Measurements from ENCODE around the gene DLG2. TPM values are rescaled to one million over a fixed set of nuclear protein-coding genes. Genes with fewer than 3 reads are reported as not detected.

Gene DLG2
- total and polyA plus RNA-seq, 2 of the 8 experiments (the other 6 are each of a cell fraction or from before 2014, with no cell fraction given): 1.7 to 14.3 TPM

DNA sequence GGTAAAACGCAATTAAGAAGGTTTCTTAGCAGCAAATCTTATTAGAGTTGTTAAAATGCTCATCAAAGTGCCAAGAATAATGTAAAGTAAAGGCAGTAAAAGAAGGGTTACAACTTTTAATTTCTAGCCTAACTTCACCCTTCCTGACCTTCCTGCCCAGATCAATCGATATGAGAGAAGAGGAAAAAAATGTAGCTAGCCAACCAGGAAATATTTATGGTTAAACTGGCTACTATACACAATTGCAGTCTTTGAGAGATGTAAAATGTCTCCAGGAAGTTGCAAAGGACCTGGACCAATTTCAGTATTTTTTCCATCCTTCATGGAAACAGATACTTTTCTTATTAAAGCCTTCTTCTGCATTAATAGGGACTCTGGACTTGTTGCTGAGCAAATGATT, 2199.2 kb downstream of the DLG2 start (continued):
- no peak for TF ChIP-seq JUN (IDR thresholded peaks at IDR 0.05; ENCODE audit: low read depth, low read length)
- no peak for TF ChIP-seq GTF2F1 (IDR thresholded peaks at IDR 0.05; ENCODE audit: borderline replicate concordance, low read depth, low read length)
- no peak for TF ChIP-seq SUZ12 (IDR thresholded peaks at IDR 0.05; ENCODE audit: low read length)
- TF ChIP-seq HDAC6 (IDR thresholded peaks at IDR 0.05; ENCODE audit: low read depth, low read length): no peak
- TF ChIP-seq, protein P1, sequence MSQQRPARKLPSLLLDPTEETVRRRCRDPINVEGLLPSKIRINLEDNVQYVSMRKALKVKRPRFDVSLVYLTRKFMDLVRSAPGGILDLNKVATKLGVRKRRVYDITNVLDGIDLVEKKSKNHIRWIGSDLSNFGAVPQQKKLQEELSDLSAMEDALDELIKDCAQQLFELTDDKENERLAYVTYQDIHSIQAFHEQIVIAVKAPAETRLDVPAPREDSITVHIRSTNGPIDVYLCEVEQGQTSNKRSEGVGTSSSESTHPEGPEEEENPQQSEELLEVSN (IDR thresholded peaks at IDR 0.05): no peak
